Measurements from ENCODE around the gene MPLKIP.

DNA sequence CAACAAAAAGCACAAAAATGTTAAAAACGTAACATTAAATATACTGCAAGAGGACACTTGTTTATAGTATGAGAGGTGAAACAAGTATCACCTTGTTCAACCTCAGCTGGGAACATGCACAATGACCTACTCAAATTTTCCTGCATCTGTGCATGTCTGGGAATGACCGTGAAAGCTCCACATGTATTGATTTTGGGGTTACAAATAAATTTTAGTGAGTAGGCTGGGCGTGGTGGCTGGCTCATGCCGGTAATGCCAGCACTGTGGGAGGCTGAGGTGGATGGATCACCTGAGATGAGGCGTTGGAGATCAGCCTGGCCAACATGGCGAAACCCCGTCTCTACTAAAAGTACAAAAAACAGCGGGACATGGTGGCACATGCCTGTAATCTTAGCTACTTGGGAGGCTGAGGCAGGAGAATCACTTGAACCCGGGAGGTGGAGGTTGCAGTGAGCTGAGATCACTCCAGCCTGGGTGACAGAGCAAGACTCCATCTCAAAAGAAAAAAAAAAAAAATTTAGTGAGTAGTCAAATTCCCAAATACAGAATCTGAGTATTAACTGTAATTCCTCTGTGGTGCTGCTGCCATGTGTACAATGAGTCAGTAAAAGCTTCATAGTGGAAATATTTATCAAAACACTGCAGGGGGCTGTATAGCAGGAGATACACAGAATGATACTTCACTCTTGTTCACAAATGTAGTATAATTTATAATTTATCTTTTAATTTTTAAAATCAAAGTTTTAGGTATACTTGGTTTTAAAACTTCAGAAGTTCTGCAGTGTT is 41.5 kb upstream of the MPLKIP start:
- TF ChIP-seq, protein P1, sequence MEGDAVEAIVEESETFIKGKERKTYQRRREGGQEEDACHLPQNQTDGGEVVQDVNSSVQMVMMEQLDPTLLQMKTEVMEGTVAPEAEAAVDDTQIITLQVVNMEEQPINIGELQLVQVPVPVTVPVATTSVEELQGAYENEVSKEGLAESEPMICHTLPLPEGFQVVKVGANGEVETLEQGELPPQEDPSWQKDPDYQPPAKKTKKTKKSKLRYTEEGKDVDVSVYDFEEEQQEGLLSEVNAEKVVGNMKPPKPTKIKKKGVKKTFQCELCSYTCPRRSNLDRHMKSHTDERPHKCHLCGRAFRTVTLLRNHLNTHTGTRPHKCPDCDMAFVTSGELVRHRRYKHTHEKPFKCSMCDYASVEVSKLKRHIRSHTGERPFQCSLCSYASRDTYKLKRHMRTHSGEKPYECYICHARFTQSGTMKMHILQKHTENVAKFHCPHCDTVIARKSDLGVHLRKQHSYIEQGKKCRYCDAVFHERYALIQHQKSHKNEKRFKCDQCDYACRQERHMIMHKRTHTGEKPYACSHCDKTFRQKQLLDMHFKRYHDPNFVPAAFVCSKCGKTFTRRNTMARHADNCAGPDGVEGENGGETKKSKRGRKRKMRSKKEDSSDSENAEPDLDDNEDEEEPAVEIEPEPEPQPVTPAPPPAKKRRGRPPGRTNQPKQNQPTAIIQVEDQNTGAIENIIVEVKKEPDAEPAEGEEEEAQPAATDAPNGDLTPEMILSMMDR (IDR thresholded peaks at IDR 0.05), result no peak
- TF ChIP-seq POLR2A (IDR thresholded peaks at IDR 0.05), result no peak

All from testis (tissue), 2 donors.